BJ (cell line): ENCODE measurements around the gene USP33. TPM values are rescaled to one million over a fixed set of nuclear protein-coding genes. Genes with fewer than 3 reads are reported as not detected.
A peak's percentile ranks its signal among the peaks of the same experiment; 100 is the strongest.

Experiments used
- CTCF ChIA-PET: fragments of 350-600 bp; formaldehyde crosslinking; extraction: SDS; loops from one replicate; lab custom pipeline; 2021; ENCODE audit warnings: antibody characterized with exemption, inconsistent platforms; lab: Yijun Ruan, JAX
- POLR2A ChIA-PET: fragments of 300-600 bp; sonication (Branson Sonifier 250); formaldehyde crosslinking; extraction: SDS; loops from one replicate; lab custom pipeline; 2021; ENCODE audit warnings: antibody characterized with exemption; lab: Charles Lee
- DNase-seq: peaks from one replicate; pipeline ENCODE4 v3.0.0-alpha.2; 2011; ENCODE audit warnings: low read depth
- H3K27me3 ChIP-seq: 2 replicates; pipeline ENCODE4 v1.6.0; 2011; ENCODE audit warnings: low read length; ENCODE audit not compliant: control insufficient read depth, insufficient read depth
- H3K36me3 ChIP-seq: 2 replicates; pipeline ENCODE4 v1.5.1; 2011; ENCODE audit warnings: low read length; ENCODE audit not compliant: control insufficient read depth, insufficient read depth
- H3K4me3 ChIP-seq: 2 replicates; pipeline ENCODE4 v1.5.1; 2011; ENCODE audit warnings: low read depth, mild to moderate bottlenecking, control low read depth, low read length
- CTCF ChIP-seq: IDR thresholded peaks from 2 replicates; pipeline ENCODE4 v1.5.1; 2011; ENCODE audit warnings: low read depth, mild to moderate bottlenecking, control low read depth, inconsistent platforms, low read length, moderate library complexity; ENCODE audit not compliant: insufficient read depth
- polyA plus RNA-seq: library from polyadenylated mRNA; depleted of rRNA; stranded (reverse); fragments of >200 nt; gene quantifications from 2 replicates; pipeline ENCODE4 v1.2.3, GENCODE V29; 2011

The USP33 gene
- polyA plus RNA-seq, 1 experiment, result 31.3 TPM

GRCh38 chr1:77776007-77776700, 16.5 kb upstream of the USP33 start:
- ChIA-PET CTCF (interaction anchor here (0.5 to 0.9 kb wide), 2 partner anchors 13 to 355 kb away, joined by 3 to 5 read pairs; no protein-coding TSS in a partner anchor), POLR2A (no interaction called here)
- Histone ChIP-seq H3K27me3 (no peaks in the 10 kb centered on the region), H3K4me3 (no peak overlapping the region), H3K36me3 (no peaks in the 10 kb centered on the region)
- DNase-seq, result no peak
- no peak for TF ChIP-seq CTCF

GRCh38 chr1:77768006-77768405, 8.4 kb upstream of the USP33 start:
- no peak for TF ChIP-seq CTCF
- POLR2A ChIA-PET, result interaction anchor here (0.5 kb wide), 1 partner anchor 227 kb away, joined by 4 read pairs; no protein-coding TSS in a partner anchor
- no peak for DNase-seq
- CTCF ChIA-PET, result no interaction called here
- H3K4me3 ChIP-seq, result no peak overlapping the region
- no peaks in the 10 kb centered on the region for H3K27me3 ChIP-seq
- no peaks in the 10 kb centered on the region for H3K36me3 ChIP-seq

- POLR2A ChIA-PET, result no interaction called here
- no peak for TF ChIP-seq CTCF
Observed at GRCh38 chr1:77762072-77762476, 2.4 kb upstream of the USP33 start.

GRCh38 chr1:77757603-77758002, 2.0 kb downstream of the USP33 start:
- TF ChIP-seq CTCF, result no peak
- Histone ChIP-seq H3K4me3 (peak overlapping the region; percentile 13; the same call in 1 of the 2 replicates), H3K27me3 (no peaks in the 10 kb centered on the region), H3K36me3 (no peaks in the 10 kb centered on the region)
- ChIA-PET POLR2A (no interaction called here), CTCF (interaction anchor here (1.5 kb wide), 1 partner anchor 11 kb away, joined by 4 read pairs; no protein-coding TSS in a partner anchor)
- no peak for DNase-seq

More at GRCh38 chr1:77762072-77762476, 2.4 kb upstream of the USP33 start:
- H3K36me3 ChIP-seq, result no peaks in the 10 kb centered on the region
- CTCF ChIA-PET, result no interaction called here
- H3K27me3 ChIP-seq, result no peaks in the 10 kb centered on the region
- no peak for DNase-seq
- no peak overlapping the region for H3K4me3 ChIP-seq

- CTCF ChIA-PET, result interaction anchor here (1.5 kb wide), 1 partner anchor 11 kb away, joined by 4 read pairs; no protein-coding TSS in a partner anchor
- no peak for DNase-seq
- TF ChIP-seq CTCF, result no peak
- POLR2A ChIA-PET, result no interaction called here
- Histone ChIP-seq H3K27me3 (no peaks in the 10 kb centered on the region), H3K36me3 (no peaks in the 10 kb centered on the region), H3K4me3 (no peak overlapping the region)
Observed at GRCh38 chr1:77757066-77757584, 2.5 kb downstream of the USP33 start.
